B cell (primary cell): ENCODE data around the gene MYO6. TPM values are rescaled to one million over a fixed set of nuclear protein-coding genes. Genes with fewer than 3 reads are reported as not detected.

Source experiments
- ATAC-seq: fragments of 200-7000 bp; cut with Tn5 transposase; one replicate; pipeline ENCODE4 v1.10.0; 2021; ENCODE audit warnings: low read depth, mild to moderate bottlenecking, moderate number of reproducible peaks, moderate library complexity
- CTCF ChIA-PET: fragments of 350-600 bp; sonication (Branson Sonifier 250); formaldehyde crosslinking; loops from one replicate; lab custom pipeline; 2021; ENCODE audit warnings: antibody characterized with exemption, inconsistent platforms; lab: Charles Lee
- POLR2A ChIA-PET: fragments of 350-600 bp; sonication (Branson Sonifier 250); formaldehyde crosslinking; loops from one replicate; lab custom pipeline; 2021; ENCODE audit warnings: antibody characterized with exemption; lab: Charles Lee
- DNase-seq: peaks from one replicate; pipeline ENCODE4 v3.0.0; 2013
- H2AFZ ChIP-seq: 2 replicates; pipeline ENCODE4 v1.6.1; 2012; ENCODE audit warnings: mild to moderate bottlenecking, low read depth, low read length; ENCODE audit not compliant: insufficient read depth, poor library complexity, severe bottlenecking
- H3K27ac ChIP-seq, 2 donors: 1 replicate in 1 of 2; 2 replicates in 1 of 2; pipeline ENCODE4 v1.5.1; 2012 to 2013; ENCODE audit warnings: low read length in 2 of 2, mild to moderate bottlenecking in 2 of 2, moderate library complexity in 1 of 2
- H3K27me3 ChIP-seq, 4 experiments: fragments of 200-600 bp in 1 of 4; sonication (generic) in 1 of 4; replicated peaks in 1 of 4; 1 replicate in 2 of 4; 2 replicates in 2 of 4; pipeline versions ENCODE4 v1.6.1 to v1.7.0; 2013 to 2016; ENCODE audit warnings: low read length in 3 of 4, mild to moderate bottlenecking in 2 of 4, mixed read lengths in 1 of 4, moderate library complexity in 1 of 4; ENCODE audit not compliant: insufficient read depth in 4 of 4, control insufficient read depth in 3 of 4; ENCODE audit errors: control extremely low read depth in 1 of 4
- H3K36me3 ChIP-seq, 2 experiments: replicated peaks in 1 of 2; 1 replicate in 1 of 2; 2 replicates in 1 of 2; pipeline versions ENCODE4 v1.6.1 to v1.7.1; 2013; ENCODE audit warnings: low read length in 1 of 2; ENCODE audit not compliant: insufficient read depth in 2 of 2, control insufficient read depth in 1 of 2; ENCODE audit errors: control extremely low read depth in 1 of 2, extremely low read depth in 1 of 2
- H3K4me1 ChIP-seq, 2 donors: fragments of 200-600 bp in 1 of 2; sonication (generic) in 1 of 2; 1 replicate in 1 of 2; 2 replicates in 1 of 2; pipeline versions ENCODE4 v1.5.1 to v1.6.1; 2013 to 2017; ENCODE audit warnings: low read length in 2 of 2; ENCODE audit not compliant: control insufficient read depth in 2 of 2, insufficient read depth in 2 of 2
- H3K4me2 ChIP-seq: replicated peaks from 2 replicates; pipeline ENCODE3; 2012; ENCODE audit warnings: mild to moderate bottlenecking, low read depth, low read length; ENCODE audit not compliant: poor library complexity, severe bottlenecking
- H3K4me3 ChIP-seq, 5 experiments: fragments of 200-600 bp in 1 of 5; sonication (generic) in 1 of 5; 1 replicate in 3 of 5; 2 replicates in 2 of 5; pipeline versions ENCODE4 v1.5.1 to v1.7.0; 2011 to 2016; ENCODE audit warnings: low read length in 4 of 5, mild to moderate bottlenecking in 4 of 5, low read depth in 2 of 5, control low read depth in 1 of 5, moderate library complexity in 1 of 5; ENCODE audit not compliant: insufficient read depth in 1 of 5; ENCODE audit errors: control extremely low read depth in 1 of 5, extremely low read depth in 1 of 5
- H3K79me2 ChIP-seq: fragments of 200-600 bp; sonication (generic); one replicate; pipeline ENCODE4 v1.6.0; 2016; ENCODE audit warnings: low read length; ENCODE audit not compliant: control insufficient read depth, insufficient read depth
- H3K9ac ChIP-seq: fragments of 200-600 bp; sonication (generic); 2 replicates; pipeline ENCODE4 v1.6.1; 2017; ENCODE audit warnings: mild to moderate bottlenecking, low read length, moderate library complexity
- H3K9me3 ChIP-seq, 3 donors: one replicate each; pipeline versions ENCODE4 v1.6.1 to v1.7.1; 2013; ENCODE audit warnings: low read length in 2 of 3; ENCODE audit not compliant: control insufficient read depth in 2 of 3, insufficient read depth in 1 of 3; ENCODE audit errors: control extremely low read depth in 1 of 3
- H4K20me1 ChIP-seq: 2 replicates; pipeline ENCODE4 v1.6.0; 2012; ENCODE audit warnings: mild to moderate bottlenecking, low read length; ENCODE audit not compliant: insufficient read depth, control insufficient read depth, poor library complexity, severe bottlenecking
- H3K27ac Mint-ChIP-seq: one replicate; pipeline ENCODE4 v1.8.0; 2021; ENCODE audit warnings: mixed read lengths
- H3K27me3 Mint-ChIP-seq: one replicate; pipeline ENCODE4 v1.8.0; 2021; ENCODE audit warnings: mixed read lengths
- H3K4me1 Mint-ChIP-seq: one replicate; pipeline ENCODE4 v1.8.0; 2021; ENCODE audit warnings: mixed read lengths
- H3K4me3 Mint-ChIP-seq: one replicate; pipeline ENCODE4 v1.8.0; 2021; ENCODE audit warnings: mixed read lengths
- H3K9me3 Mint-ChIP-seq: one replicate; pipeline ENCODE4 v1.8.0; 2022; ENCODE audit warnings: mixed read lengths; ENCODE audit not compliant: insufficient read depth
- EZH2 ChIP-seq: IDR thresholded peaks from 2 replicates; pipeline ENCODE4 v1.6.1; 2012; ENCODE audit warnings: borderline replicate concordance, low read depth, mild to moderate bottlenecking, moderate library complexity, low read length; ENCODE audit not compliant: insufficient read depth, poor library complexity, severe bottlenecking
- WGBS: methylation state at CpG from one replicate; pipeline ENCODE4 v1.1.5; 2013; ENCODE audit warnings: missing lambda C conversion rate; ENCODE audit not compliant: insufficient coverage; 5-methylcytosine and 5-hydroxymethylcytosine counted together
- intact Hi-C: fragments of 100-400 bp; cut with micrococcal nuclease; formaldehyde crosslinking; loops from one replicate; pipeline ENCODE4 v1.10.0; 2022
- polyA plus RNA-seq: library from polyadenylated mRNA; depleted of rRNA; stranded (reverse); fragments of >200 nt; gene quantifications from 2 replicates; pipeline ENCODE4 v1.2.3, GENCODE V29; 2012
- total RNA-seq, 2 donors: library from RNA; stranded (reverse); fragments of 120-200 nt in 1 of 2; gene quantifications; 1 replicate in 1 of 2; 2 replicates in 1 of 2; pipeline versions ENCODE4 v1.2.3 to v1.2.4, GENCODE V29; 2013 to 2022
- TF ChIP-seq, protein P1 (sequence below): fragments of 200-600 bp; IDR thresholded peaks from one replicate; pipeline ENCODE4 v1.8.0; 2022; ENCODE audit warnings: antibody characterized with exemption, mild to moderate bottlenecking

The MYO6 gene
- total and polyA plus RNA-seq, 2 donors (not counting 1 experiment from before 2014, with no cell fraction given) = 0.09 to 0.59 TPM

DNA sequence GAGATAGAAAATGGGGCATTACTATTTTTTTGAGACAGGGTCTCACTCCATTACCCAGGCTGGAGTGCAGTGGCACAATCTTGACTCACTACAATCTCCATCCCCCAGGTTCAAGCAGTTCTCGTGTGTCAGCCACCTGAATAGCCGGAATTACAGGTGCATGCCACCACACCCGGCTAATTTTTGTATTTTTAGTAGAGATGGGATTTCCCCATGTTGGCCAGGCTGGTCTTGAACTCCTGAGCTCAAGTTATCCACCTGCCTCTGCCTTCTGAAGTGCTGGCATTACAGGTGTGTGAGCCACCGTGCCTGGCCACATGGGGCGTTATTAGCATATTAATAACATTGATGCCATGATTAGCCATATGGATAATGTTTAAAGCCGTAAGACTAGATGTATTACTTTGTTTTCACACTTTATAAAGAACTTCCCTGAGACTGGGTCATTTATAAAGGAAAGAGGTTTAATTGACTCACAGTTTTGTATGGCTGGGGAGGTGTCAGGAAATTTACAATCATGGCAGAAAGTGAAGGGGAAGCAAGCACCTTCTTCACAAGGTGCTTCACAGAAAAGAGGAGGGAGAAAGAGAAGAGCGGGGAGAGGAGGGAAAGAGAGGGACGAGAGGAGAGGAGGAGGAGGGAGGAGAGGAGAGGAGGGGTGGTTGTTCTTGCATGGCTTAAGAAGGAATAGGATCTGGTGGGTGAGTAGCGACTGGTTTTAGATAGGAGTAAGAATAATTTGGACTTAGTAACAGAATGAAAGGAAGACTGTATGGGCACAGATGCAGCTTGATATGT is 51.9 kb downstream of the MYO6 start:
- no peak overlapping the region for H3K27ac ChIP-seq
- POLR2A ChIA-PET = no interaction called here

DNA sequence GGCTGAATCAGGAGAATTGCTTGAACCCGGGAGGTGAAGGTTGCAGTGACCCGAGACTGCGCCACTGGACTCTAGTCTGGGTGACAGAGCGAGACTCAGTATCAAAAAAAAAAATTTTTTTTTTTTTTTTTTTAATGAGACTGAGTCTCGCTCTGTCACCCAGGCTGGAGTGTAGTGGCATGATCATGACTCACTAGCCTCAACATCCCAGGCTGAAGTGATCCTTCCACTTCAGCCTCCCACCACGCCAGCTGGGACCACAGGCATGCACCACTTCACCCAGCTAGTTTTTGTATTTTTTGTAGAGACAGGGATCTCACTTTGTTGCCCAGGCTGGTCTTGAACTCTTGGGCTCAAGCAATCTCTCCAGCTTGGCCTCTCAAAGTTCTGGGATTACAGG is 53.3 kb downstream of the MYO6 start:
- Mint-ChIP-seq H3K27me3 (peaks cover 20% of the 10 kb centered on the region), H3K4me1 (no peaks in the 10 kb centered on the region), H3K27ac (no peak overlapping the region), H3K9me3 (no peaks in the 10 kb centered on the region), H3K4me3 (no peak overlapping the region)
- TF ChIP-seq, protein P1, sequence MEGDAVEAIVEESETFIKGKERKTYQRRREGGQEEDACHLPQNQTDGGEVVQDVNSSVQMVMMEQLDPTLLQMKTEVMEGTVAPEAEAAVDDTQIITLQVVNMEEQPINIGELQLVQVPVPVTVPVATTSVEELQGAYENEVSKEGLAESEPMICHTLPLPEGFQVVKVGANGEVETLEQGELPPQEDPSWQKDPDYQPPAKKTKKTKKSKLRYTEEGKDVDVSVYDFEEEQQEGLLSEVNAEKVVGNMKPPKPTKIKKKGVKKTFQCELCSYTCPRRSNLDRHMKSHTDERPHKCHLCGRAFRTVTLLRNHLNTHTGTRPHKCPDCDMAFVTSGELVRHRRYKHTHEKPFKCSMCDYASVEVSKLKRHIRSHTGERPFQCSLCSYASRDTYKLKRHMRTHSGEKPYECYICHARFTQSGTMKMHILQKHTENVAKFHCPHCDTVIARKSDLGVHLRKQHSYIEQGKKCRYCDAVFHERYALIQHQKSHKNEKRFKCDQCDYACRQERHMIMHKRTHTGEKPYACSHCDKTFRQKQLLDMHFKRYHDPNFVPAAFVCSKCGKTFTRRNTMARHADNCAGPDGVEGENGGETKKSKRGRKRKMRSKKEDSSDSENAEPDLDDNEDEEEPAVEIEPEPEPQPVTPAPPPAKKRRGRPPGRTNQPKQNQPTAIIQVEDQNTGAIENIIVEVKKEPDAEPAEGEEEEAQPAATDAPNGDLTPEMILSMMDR = no peak
- TF ChIP-seq EZH2 = no peak
- H3K79me2 ChIP-seq = no peaks in the 10 kb centered on the region
- H4K20me1 ChIP-seq = no peaks in the 10 kb centered on the region
- ChIA-PET CTCF (interaction anchor here (0.7 to 1.2 kb wide), 2 partner anchors 14 to 1521 kb away, joined by 3 to 5 read pairs; no protein-coding TSS in a partner anchor), POLR2A (no interaction called here)
- H3K4me1 ChIP-seq = no peaks in the 10 kb centered on the region
- H3K27ac ChIP-seq = no peak overlapping the region
- no peaks in the 10 kb centered on the region for H3K9me3 ChIP-seq
- no peaks in the 10 kb centered on the region for H3K36me3 ChIP-seq
- intact Hi-C loops = no loop called here
- H3K27me3 ChIP-seq = no peaks in the 10 kb centered on the region
- DNase-seq (no peak), ATAC-seq (no peak)
- no peak overlapping the region for H3K9ac ChIP-seq
- no peak overlapping the region for H2AFZ ChIP-seq
- no peak overlapping the region for H3K4me2 ChIP-seq
- H3K4me3 ChIP-seq = no peak overlapping the region
- WGBS = 100% methylated on average over 1 of the region's 6 CpGs

More for the DNA sequence above, 51.9 kb downstream of the MYO6 start:
- CTCF ChIA-PET = interaction anchor here (1.2 kb wide), 1 partner anchor 12 kb away, joined by 3 read pairs; no protein-coding TSS in a partner anchor
- H3K9me3 ChIP-seq = peaks cover 0 to 4% (median 0%) of the 10 kb centered on the region in 3 donors
- H3K9me3 Mint-ChIP-seq = no peaks in the 10 kb centered on the region
- no peaks in the 10 kb centered on the region for H3K4me1 Mint-ChIP-seq
- TF ChIP-seq EZH2 = no peak
- TF ChIP-seq, protein P1 = no peak
- H4K20me1 ChIP-seq = no peaks in the 10 kb centered on the region
- H3K4me2 ChIP-seq = no peak overlapping the region
- no peak for ATAC-seq
- no peaks in the 10 kb centered on the region for H3K36me3 ChIP-seq
- DNase-seq = no peak
- no peak overlapping the region for H2AFZ ChIP-seq
- H3K27me3 ChIP-seq = no peaks in the 10 kb centered on the region
- intact Hi-C loops = no loop called here
- H3K4me3 Mint-ChIP-seq = no peak overlapping the region
- H3K27me3 Mint-ChIP-seq = peaks cover 17% of the 10 kb centered on the region
- H3K27ac Mint-ChIP-seq = no peak overlapping the region
- H3K4me3 ChIP-seq = no peak overlapping the region
- no peaks in the 10 kb centered on the region for H3K79me2 ChIP-seq
- no peaks in the 10 kb centered on the region for H3K4me1 ChIP-seq
- 80% methylated on average over 5 of the region's 9 CpGs for WGBS
- H3K9ac ChIP-seq = no peak overlapping the region
